ENCODE results near the gene RGS3.

DNA sequence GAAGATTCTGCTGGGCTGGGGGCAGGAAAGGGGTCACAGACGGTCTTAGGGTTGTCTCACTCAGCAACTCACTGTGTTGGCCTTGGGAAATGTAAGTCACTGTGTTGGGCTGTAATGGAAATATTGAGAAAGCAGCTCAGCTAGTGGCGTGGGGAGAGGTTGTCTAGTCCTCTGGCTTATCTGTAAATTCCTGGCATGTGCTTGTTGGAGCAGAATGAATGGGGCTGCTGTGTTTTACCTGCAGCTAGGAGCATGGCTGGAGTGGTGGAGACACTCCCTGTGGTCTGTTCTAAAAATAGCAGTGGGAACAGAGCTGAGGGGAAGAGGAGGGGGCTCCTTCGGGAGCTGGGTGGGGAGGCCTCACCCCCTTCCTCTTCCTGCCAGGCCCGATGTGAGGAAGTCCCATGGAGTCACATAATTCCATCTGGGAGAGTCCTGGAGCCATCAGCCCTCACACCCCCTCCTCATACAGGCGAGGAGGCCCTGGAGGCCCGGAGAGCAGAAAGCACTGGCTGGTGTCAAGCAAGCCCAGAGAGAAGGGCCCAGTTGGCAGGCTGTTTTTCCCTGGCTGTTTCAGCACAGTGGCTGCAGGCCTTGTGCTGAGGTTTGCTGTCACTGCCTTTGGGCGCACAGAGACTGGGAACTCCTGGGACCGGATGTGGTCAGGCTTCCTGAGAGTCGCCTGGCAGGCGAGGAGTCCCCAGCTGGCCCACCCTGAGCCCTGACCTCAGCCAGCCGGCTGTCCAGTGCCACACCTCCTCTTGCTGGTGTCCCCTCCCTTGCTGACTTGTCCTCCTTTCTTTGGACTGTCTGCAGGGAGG lies 84.9 kb downstream of the RGS3 start:
- TF ChIP-seq, protein P1, sequence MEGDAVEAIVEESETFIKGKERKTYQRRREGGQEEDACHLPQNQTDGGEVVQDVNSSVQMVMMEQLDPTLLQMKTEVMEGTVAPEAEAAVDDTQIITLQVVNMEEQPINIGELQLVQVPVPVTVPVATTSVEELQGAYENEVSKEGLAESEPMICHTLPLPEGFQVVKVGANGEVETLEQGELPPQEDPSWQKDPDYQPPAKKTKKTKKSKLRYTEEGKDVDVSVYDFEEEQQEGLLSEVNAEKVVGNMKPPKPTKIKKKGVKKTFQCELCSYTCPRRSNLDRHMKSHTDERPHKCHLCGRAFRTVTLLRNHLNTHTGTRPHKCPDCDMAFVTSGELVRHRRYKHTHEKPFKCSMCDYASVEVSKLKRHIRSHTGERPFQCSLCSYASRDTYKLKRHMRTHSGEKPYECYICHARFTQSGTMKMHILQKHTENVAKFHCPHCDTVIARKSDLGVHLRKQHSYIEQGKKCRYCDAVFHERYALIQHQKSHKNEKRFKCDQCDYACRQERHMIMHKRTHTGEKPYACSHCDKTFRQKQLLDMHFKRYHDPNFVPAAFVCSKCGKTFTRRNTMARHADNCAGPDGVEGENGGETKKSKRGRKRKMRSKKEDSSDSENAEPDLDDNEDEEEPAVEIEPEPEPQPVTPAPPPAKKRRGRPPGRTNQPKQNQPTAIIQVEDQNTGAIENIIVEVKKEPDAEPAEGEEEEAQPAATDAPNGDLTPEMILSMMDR (IDR thresholded peaks at IDR 0.05; ENCODE audit: low read depth, low read length): no peak
- TF ChIP-seq EZH2phosphoT487 (IDR thresholded peaks at IDR 0.05; ENCODE audit: low read depth): no peak

All from OCI-LY3 (cell line).